NCI-H128 (cell line): Measurements from ENCODE around the gene BATF2.
"Not testable (repeated sequence)": the region's sequence is repeated elsewhere in the genome, so short reads cannot be mapped to it uniquely, and the experiment has no call there.

Source experiments
- DNase-seq: peaks from one replicate; lab custom pipeline; 2025; ENCODE audit not compliant: unreplicated experiment; lab: John Stamatoyannopoulos, UW

Gene BATF2

GRCh38 chr11:65013888-65014725, 17.3 kb upstream of the BATF2 start, which contains the start of gene ARL2:
Gene ARL2 (plus strand): TSS chr11:65014160. CDS start chr11:65014208, 48 bp downstream.
- peak; percentile 87 for DNase-seq

GRCh38 chr11:65013130-65013887, 16.5 kb upstream of the BATF2 start:
- peak; percentile 71 for DNase-seq

GRCh38 chr11:65008873-65009272, 12.1 kb upstream of the BATF2 start:
- no peak for DNase-seq

- no peak for DNase-seq
Observed at GRCh38 chr11:65008016-65008415, 11.2 kb upstream of the BATF2 start.

- not testable (repeated sequence) for DNase-seq
Observed at GRCh38 chr11:65003968-65004367, 7.2 kb upstream of the BATF2 start.

- DNase-seq = no peak
Observed at GRCh38 chr11:65003282-65003681, 6.5 kb upstream of the BATF2 start.

- DNase-seq = no peak
Observed at GRCh38 chr11:65002706-65003105, 5.9 kb upstream of the BATF2 start.

- DNase-seq = no peak
Observed at GRCh38 chr11:64999478-64999877, 2.7 kb upstream of the BATF2 start.

GRCh38 chr11:64998690-64999431, 2.1 kb upstream of the BATF2 start:
- DNase-seq = no peak

GRCh38 chr11:64998141-64998540, 1.4 kb upstream of the BATF2 start:
- DNase-seq = no peak

- no peak for DNase-seq
Observed at GRCh38 chr11:64996327-64996709, 453 bp downstream of the BATF2 start.

- DNase-seq = no peak
Observed at GRCh38 chr11:64994318-64994717, 2.5 kb downstream of the BATF2 start.

- no peak for DNase-seq
Observed at GRCh38 chr11:64990222-64990923, 6.4 kb downstream of the BATF2 start.

- no peak for DNase-seq
Observed at GRCh38 chr11:64989416-64989815, 7.4 kb downstream of the BATF2 start.

- DNase-seq = no peak
Observed at GRCh38 chr11:64987998-64988854, 8.5 kb downstream of the BATF2 start.

- not testable (repeated sequence) for DNase-seq
Observed at GRCh38 chr11:64983339-64983738, 13.4 kb downstream of the BATF2 start.

GRCh38 chr11:64976651-64977050, 20.1 kb downstream of the BATF2 start:
- DNase-seq = no peak

- DNase-seq = no peak
Observed at GRCh38 chr11:64974124-64974523, 22.6 kb downstream of the BATF2 start.

- DNase-seq = no peak
Observed at GRCh38 chr11:64971421-64972233, 25.1 kb downstream of the BATF2 start, which contains the start of gene MAJIN. Gene MAJIN (minus strand): TSS chr11:64972108. CDS start chr11:64959405, 12,703 bp downstream.
